Effector CD8-positive, alpha-beta T cell (primary cell): ENCODE results near the gene TEKT3.

Experiments used
- DNase-seq: peaks from one replicate; lab custom pipeline; 2025; lab: John Stamatoyannopoulos, UW

The TEKT3 gene

DNA sequence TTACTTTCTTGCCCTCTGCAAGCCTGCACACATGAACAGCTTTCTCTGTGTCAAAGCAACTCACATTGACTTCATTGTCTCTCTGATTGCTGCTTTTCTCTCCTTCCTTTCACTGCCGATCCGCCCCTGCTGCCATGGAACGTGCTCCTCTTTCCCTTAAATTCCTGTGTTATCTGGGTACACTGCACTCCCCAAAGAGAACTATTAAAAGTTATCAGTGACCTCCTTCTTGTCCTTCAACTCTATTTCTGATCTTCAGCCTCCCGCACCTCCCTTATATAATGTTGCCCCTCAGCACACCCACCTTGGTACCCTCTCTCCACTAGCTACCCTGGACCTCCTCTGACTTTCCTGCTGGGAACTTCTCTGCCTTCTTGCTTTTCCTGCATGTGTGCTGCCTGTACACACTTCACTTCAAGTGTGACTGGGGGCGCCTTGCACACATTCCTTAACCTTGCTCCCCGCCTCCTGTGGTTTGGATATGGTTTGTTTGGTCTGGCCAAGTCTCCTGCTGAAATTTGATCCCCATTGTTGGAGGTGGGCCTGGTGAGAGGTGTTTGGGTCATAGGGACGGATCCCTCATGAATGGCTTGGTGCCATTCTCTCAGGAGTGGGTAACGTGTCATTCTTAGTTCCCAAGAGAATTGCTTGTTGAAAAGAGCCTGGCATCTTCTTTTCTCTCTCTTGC lies 49.6 kb downstream of the TEKT3 start:
- no peak for DNase-seq

DNA sequence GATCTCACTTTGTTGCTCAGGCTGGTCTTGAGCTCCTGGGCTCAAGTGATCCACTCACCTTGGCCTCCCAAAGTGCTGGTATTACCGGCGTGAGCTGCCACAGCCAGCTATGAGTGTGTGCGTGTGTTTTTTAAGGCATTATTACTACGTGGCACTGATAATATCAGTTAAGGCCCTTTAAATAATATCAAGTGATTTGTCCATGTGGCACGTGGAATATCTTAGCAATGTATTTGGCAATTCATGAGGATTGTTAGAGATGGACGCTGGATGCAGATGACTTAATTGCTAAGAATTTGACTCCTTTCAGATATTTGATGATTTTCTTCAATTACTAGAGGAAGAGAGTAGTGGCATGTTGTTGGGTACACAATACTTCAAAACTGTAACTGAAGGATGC lies 50.8 kb downstream of the TEKT3 start:
- no peak for DNase-seq

DNA sequence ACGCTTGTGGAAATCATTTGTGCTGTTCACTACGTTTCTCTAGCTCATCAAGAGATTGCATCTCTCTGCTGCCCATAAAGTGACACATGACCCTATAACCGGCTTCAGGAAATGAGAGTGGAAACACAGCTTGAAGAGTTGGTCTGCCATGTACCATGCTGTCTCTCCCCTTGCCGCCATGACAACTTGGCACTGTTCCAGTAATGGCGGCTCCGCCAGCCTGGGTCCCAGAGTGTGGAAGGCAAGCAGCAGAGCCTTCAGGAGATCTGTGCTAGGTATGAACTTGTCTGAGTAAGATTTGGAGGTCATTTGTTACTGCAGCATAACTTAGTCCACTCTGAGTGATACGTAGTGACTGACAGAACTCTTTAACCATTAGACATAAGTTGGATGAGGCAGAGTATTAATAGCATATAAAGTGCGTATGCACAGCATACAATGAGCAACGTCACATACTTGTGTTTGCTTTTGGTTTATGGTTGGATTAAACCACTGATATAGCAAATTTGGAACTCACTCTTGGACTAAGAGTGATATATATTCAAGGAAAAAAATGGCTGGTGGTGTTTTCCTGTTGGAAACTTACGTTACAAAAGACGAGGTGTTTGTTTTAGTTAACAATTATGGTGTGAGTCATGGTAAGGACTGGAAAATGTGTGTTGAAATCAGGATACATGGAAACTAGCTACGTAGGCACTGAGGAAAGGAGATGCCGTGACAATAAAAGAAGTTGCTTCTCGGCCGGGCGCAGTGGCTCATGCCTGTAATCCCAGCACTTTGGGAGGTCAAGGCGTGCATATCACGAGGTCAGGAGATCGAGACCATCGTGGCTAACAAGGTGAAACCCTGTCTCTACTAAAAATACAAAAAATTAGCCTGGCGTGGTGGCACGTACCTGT lies 51.9 kb downstream of the TEKT3 start:
- DNase-seq, result no peak

DNA sequence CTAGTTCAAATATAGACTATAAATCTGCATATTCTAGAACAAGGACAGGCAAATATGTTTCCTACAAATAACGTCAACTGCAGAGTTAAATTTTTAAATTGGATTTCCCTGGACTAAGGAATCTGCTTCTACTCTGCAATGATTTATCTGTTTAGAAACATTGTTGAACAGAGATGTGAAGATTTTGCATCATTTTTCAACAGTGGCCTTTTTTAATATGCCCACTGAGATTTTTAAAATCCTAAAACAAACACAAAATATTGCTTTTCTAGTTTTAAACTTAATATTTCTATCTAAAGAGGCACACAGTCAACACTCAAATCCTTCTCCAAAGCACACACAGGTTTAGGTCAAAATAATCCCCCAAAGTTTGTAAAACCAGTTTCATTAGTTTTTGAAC lies 52.5 kb downstream of the TEKT3 start:
- DNase-seq, result no peak

DNA sequence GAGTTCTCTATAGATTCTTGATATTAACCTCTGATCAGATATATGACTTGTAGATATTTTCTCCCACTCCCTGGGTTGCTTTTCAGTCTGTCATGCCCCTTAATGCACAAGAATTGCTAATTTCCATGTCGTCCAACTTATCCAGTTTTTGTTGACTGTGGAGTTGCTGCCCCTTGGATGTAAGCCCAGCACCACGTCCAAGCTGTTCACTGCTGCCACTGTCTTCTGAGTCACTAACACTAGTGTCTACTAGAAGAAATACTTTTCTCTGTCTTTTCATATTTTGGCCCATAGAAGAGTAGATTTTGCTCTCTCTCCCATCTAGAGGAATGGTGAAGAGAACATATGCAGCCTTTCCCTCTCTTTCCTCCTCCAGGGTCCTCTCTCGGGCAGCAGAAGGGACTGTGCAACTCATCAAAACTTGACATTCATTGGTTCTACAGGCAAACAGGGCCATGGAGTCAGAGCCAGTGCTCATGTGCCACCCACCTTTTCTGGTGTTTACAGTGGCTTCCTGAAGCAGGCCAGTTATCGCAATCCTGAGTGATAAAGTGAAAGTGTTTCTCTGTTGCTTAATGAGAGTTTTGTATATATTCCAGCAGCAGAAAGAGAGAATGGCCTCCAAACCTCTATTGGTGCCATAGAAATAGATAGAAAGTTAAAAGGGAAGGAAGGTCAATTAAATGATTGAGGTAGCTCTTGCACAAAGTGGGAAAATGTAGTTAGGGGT lies 53.7 kb downstream of the TEKT3 start:
- no peak for DNase-seq

DNA sequence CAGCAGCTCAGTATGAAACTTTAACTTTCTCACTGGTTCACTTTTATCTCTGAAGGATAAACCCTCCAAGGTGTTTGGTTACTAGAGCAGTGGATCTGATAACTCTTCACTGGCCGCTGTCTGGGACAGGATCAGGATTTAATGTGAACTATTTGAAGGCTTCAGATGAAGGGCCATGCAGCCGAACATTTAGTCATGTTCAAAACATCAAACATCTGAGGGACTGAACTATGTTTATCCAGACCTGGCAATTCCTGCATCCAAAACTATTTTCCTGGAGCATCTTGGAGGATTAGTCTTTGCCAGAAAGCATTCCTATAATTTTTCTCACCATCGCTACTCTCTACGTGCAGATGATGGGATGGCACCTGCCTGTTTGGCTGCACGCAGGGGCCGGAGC lies 55.9 kb downstream of the TEKT3 start:
- no peak for DNase-seq

DNA sequence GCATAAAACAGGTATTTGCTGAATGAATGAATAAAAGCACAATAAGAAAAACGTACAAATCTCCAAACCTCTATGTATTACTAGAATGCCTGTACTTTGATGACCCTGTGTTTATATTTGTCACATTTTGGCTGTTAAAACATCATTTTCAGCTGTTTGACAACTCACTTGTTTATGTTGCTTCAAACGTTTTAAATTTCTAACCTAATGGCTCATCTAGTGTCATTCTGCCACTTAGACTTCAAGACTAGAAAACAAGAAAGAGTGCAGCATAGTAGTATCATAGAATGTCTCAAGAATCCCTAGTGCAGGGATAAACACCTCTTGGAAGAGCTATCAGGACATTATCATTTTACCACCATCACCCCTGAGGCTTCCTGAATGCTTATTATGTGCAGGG lies 56.9 kb downstream of the TEKT3 start:
- no peak for DNase-seq

DNA sequence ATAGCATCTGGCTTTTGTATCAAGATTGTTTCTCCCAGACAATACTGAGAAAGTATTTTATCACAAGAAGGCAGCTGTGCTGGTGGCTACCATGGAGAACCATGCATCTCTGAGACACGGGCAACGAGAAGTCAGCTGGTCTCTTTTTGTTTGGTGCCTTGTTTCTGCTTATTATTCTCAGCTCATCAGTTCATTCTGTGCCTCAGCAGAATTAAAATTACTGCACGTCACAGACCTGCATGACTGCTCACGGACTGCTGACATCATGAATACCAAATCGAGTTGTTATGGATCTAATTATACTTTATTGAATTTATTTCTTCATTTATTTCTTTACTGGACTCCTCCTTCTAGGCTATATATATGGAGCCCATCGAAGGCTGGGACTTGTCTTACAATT lies 57.3 kb downstream of the TEKT3 start:
- DNase-seq, result no peak

DNA sequence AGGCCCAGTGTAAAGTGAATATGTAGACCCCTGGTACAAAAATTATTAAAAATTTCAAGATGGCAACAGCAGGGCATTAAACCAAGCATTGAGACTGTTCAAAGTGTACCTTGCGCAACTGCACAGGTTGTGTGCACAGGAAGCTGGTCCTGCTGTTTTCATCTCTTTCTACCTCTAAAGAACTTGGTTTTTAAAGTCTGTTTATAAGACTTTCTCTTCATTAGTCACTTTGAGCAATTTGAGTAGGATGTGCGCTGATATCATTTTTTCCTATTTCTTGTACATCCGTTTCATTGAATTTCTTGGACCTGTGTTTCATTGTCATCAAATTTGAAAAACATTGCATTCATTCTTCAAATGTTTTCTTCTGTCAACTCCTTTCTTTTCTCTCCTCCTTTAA lies 59.5 kb downstream of the TEKT3 start:
- no peak for DNase-seq

DNA sequence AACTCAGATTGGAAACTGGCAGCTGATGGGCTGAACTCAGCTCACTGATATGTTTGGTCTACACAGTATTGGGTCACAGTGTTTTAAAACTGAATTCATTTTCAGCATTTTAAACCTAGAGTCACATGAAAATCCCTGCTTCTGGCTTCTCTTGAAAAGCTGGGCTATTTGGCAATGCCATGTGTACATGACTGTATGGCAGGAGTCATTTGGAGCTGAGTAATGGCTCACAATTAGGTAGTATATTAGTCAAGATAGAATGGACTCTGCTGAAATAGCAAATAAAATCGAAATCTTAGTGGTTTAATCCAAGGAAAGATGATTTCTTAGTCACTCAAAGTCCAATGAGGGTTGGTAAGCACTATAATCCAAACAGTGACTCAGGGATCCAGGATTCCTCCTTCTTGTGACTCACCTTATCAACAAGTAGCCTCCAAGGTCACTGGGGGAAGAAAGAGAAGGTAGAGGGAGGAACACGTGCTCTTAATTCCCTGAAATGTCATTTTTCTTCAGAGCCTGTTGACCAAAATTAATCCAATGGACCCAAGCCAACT lies 62.4 kb downstream of the TEKT3 start:
- DNase-seq, result no peak

DNA sequence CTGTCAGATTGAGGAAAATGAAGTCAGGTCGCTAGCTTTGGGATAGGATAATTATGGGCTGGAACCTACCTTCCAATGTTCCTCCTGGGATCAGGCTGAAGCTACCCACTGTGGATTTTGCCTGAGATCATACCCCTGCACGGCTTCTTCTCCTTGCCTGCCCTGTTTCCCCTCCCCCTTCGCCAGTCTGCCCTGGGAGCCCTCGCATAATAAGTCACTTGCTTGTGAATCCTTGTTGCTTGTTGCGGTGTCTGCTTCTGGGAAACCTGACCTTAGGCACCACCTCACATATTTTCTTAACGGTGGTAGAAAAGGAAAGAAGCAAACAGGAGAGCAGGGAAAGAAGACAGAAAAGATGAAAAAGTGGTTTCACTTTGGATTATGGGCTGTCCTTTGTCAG lies 63.0 kb downstream of the TEKT3 start:
- no peak for DNase-seq

DNA sequence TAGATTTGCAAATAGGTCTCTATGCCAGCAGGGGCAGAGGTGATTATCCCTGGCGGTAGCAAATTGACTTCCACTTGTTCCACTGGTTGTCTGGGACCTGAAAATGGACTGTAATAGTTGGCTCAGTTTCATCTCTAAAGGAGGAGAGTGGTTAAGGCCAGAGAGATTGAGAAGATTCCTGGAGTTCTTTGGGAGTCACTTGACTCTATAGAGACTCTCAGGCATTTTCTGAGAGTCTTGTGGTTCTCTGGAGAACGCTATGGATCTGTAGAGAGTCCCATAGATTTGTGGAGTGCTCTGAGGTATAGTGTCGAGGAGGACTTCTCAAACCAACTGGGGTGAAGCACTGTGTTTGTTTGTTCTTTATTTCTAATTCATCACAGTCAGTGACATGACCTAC lies 67.4 kb downstream of the TEKT3 start:
- no peak for DNase-seq

DNA sequence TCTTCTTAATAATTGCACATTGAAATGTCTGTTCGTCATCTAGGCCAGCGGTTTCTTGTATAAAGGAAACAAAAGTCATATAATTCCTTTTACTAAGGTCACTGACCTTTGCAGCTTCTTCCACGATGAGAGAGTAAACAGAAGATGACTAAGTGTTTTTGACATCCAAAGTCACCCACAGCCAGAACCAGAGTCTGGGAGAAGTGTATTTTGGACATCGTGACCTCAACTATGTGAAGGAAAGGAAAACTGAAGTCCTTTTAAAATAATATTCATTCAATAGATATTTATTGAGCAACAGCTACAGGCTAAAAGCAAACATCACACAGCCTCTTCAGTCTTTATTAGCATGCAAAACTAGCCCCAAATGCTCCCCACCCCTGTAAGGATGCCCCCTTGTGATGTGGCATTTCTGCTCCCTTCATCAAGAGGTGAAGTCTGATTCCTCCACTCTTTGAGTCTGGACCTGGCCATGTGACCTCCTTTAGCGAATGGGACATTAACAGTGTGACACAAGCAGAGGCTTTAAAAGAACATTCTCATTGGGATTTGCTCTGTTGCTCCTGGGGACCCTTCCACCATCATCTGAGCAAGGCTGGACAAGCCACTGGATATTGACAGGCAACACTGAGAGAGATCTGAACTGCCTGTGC lies 68.1 kb downstream of the TEKT3 start:
- no peak for DNase-seq

DNA sequence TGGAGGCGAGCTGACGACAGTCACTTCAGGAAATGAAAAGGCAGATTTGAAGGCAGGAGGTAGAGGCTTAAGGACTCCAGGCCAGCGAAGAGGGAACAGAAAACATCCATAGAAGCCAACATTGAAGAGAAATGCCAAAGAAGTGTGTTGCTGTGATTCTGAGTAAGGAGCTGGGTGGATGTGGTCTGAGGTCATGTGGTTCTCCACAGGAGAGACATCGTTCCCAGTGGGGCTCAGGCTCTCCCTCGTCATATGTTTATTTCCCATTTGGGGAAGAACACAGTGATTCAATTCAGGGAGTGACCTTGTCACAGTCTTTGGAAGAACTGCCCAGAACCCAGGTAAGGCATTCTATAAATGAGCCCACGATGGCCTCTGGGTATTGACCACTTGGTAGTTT lies 69.7 kb downstream of the TEKT3 start:
- DNase-seq, result no peak

DNA sequence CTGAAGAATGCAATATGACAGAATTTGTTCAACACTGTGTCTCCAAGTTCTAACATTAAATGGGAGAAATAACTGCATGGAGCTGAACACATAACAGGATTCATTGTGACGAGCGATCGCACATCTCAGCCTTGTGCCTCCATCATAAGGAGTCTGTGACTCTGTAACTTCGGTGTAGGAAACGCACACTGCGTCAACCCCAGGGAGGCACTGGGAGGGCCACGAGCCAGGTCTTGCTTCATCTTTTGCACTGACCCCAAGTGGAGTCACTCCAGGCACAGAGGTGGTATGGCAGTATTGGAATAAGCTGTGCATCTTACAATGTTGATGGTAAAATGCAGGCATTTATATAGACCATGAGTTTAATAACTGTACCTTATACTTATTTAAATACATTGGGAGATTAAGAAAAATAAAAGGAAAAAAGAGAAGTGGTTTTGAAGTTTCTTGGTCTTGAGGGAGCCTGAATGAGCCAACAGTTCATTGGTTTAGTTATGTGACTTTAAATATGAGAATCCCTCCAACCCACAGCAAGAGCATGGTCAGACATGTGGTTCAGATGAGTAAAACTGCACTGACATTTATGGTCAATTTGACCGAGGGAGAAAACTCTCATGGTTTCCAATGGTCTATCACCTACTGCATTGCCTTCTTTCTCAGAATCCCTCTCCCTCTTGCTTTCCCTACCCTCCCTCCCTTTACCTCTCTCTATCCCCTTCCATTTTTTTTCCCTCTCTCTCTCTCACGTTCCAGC lies 70.6 kb downstream of the TEKT3 start:
- DNase-seq, result no peak

DNA sequence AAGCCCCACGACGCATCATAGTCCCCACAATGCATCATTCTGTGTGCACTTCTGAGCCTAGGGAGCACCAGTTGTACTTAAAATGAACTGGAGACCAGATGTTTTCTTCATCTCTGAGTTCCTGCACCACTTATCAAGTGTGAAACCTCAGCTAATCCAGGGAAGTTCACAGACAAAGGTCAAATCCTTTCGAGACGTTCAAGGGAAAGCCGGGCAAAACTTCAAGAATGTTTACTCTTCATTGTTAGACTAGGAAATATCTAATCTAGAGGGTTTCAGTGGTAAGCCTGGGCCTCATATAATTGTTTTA lies 71.7 kb downstream of the TEKT3 start:
- DNase-seq, result no peak

DNA sequence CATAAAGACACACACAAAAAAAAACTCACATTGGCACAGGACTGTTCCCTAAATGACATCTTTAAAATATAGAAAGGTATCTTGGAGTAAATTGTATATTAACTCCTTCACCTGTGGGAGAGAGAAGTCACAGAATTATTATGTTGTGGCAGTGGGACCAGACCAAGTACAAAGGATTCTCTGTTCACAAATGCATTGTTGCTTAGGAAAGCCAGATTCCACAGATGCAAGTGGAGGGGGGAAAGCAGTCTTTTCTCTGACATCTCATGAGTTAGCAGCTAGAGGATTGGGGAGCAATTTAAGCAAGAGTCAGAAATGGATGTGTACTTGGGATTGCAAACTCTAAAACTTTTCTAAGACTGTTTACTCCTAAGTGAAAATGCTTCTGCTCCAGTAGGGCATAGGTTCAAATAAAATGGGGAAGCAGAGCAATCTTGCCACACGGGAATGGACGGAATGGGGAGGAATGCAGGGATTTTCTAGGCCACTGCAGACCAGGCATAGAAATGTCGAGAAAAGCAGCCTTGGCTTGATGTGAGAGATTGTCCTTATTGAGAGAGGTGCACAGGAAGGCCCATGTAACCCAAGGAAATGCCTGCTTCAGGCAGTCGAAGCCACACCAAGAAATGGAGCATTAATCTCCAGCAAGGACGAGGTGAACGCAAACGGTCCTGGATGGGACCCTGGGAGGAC lies 72.2 kb downstream of the TEKT3 start:
- no peak for DNase-seq

DNA sequence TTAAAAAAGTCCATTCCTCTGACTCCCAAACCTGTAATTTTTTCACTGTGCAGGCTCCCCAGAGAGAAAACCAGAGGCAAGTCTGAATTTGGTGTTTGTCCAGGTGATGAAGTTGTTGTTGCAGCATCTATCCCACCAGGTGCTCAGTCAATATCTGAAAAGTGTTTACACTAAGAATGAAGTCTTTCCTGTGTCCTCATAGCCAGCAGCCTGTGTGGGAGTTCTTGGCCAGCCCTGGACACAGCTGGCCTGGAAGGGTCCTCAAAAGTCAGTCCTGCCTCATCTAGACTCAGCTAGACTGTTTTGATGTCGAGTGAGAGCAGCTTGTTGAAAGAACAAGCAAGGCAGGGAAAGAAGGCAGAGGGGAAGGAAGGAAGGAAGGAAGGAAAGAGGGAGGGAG lies 72.9 kb downstream of the TEKT3 start:
- no peak for DNase-seq

DNA sequence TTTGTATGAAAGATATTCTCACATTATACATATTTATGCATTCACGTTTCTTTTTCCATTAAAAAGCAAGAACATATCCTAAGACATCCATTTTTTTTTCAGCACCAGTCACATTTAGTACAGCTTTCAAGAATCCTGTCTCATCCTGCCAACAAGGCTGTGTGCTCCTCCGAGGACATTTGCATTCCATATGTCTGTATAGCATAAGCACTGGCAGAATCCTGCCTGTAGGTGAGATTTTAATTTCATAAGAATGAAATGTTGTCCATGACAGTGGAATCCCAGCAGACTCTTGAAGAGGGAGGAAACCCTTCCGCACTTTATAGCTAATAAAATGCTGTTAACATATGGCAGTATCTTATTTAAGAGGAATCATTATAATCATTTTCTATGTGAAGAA lies 73.4 kb downstream of the TEKT3 start:
- no peak for DNase-seq

DNA sequence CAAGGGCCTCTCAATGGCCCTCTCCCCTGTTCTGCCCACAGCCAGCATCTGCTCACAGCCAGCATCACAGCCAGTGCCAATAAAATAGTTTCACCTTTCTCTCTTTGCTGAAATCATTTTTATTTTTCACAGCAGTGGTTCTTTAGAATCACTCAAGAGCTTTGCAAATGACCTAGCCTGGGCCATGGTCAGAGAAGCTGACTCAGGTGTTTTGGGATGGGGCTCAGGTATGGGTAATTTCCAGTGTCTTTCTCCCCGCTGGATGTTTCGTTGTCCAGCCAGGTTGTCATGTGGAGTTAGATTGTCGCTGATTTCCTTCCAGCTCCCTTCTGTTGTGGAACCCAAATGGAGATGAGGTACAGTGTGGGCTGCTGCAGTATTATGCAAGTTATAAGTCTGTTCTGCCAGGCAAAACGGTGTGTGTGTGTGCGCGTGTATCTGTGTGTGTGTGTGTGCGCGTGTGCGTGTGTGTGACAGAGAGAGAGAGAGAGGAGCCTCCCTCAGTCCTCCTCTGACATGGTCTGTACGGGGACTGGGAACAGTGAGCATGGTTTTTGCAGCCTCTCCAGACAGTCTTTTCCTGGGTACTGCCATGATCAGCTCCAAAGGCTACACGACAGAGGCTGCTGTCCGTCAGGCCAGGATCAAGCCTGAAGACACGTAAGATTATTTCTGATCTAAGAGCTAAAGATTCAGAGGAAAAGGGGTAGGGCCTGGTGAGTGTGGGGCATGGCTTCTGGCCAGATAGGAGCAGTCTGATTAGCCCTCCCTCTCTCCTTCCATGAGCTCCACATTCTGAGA lies 74.9 kb downstream of the TEKT3 start:
- no peak for DNase-seq
